Effector memory CD4-positive, alpha-beta T cell (primary cell): Measurements from ENCODE around the gene TPD52L1.

Experiments
- DNase-seq, 3 donors: peaks; one replicate each; pipeline ENCODE4 v3.0.0-alpha.2; 2020
- H3K27ac ChIP-seq: 2 replicates; pipeline ENCODE4 v1.7.0; 2013; ENCODE audit warnings: mild to moderate bottlenecking, low read length, moderate library complexity; ENCODE audit not compliant: insufficient read depth, poor library complexity, severe bottlenecking
- H3K27me3 ChIP-seq: replicated peaks from 2 replicates; pipeline ENCODE4 v1.7.0; 2013; ENCODE audit warnings: mild to moderate bottlenecking, low read length; ENCODE audit not compliant: insufficient read depth, control insufficient read depth, poor library complexity, severe bottlenecking
- H3K36me3 ChIP-seq: 2 replicates; pipeline ENCODE4 v1.7.0; 2013; ENCODE audit warnings: mild to moderate bottlenecking, low read length, moderate library complexity; ENCODE audit not compliant: control insufficient read depth, insufficient read depth
- H3K4me1 ChIP-seq: 2 replicates; pipeline ENCODE4 v1.7.0; 2013; ENCODE audit warnings: low read length, mild to moderate bottlenecking; ENCODE audit not compliant: control insufficient read depth, insufficient read depth, poor library complexity, severe bottlenecking
- H3K4me3 ChIP-seq: 2 replicates; pipeline ENCODE4 v1.7.0; 2013; ENCODE audit warnings: low read length, low read depth, mild to moderate bottlenecking; ENCODE audit not compliant: insufficient read depth, poor library complexity, severe bottlenecking
- H3K9me3 ChIP-seq: 2 replicates; pipeline ENCODE4 v1.7.0; 2013; ENCODE audit warnings: mild to moderate bottlenecking, low read length, moderate library complexity; ENCODE audit not compliant: control insufficient read depth

TPD52L1 gene

DNA sequence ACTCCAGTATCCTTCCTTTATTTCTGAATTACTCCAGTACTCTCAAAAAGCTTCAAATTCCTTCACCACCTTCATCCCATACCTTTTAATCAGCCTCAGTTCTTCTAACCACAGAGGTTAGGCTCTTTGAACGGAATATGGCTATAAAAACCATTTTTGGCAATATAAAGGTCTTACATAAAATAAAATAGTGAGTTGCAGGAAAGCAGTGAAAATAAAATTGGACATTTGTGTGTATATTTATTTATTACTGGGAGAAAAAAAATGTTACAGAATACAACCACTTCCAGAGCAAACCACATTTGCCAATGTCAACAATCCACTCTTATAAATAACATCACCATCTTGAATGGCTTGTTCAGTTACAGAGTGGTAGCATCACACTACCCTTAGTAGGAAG is 140.5 kb downstream of the TPD52L1 start:
- Histone ChIP-seq H3K27me3 (no peaks in the 10 kb centered on the region), H3K4me1 (no peaks in the 10 kb centered on the region), H3K36me3 (peaks cover 31% of the 10 kb centered on the region), H3K9me3 (no peaks in the 10 kb centered on the region), H3K27ac (no peak overlapping the region), H3K4me3 (no peak overlapping the region)
- DNase-seq, result no peak

- Histone ChIP-seq H3K4me1 (peaks cover 3% of the 10 kb centered on the region), H3K27ac (no peak overlapping the region), H3K36me3 (peaks cover 27% of the 10 kb centered on the region), H3K9me3 (no peaks in the 10 kb centered on the region), H3K4me3 (no peak overlapping the region), H3K27me3 (no peaks in the 10 kb centered on the region)
- no peak for DNase-seq
Observed at GRCh38 chr6:125294925-125295324, 141.4 kb downstream of the TPD52L1 start.

GRCh38 chr6:125296471-125296870 is 142.9 kb downstream of the TPD52L1 start:
- Histone ChIP-seq H3K36me3 (peaks cover 22% of the 10 kb centered on the region), H3K4me1 (peaks cover 6% of the 10 kb centered on the region), H3K9me3 (no peaks in the 10 kb centered on the region), H3K4me3 (no peak overlapping the region), H3K27me3 (no peaks in the 10 kb centered on the region), H3K27ac (no peak overlapping the region)
- no peak for DNase-seq

DNA sequence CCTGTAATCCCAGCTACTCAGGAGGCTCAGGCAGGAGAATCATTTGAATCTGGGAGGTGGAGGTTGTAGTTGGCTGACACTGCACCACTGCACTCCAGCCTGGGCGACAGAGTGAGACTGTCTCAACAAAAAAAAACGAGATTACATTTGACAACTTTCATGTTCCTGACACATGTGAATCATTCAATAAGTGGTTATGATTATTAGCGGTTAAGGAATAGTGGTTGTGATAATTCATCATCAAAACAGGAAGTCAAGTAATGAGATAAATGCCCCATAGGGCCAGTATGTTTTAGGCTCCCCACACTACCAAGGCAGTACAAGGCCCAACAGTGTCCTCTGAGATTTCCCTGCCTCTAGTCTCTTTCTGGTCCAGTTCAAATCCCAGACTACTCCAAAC is 145.7 kb downstream of the TPD52L1 start:
- Histone ChIP-seq H3K9me3 (no peaks in the 10 kb centered on the region), H3K27ac (peak overlapping the region; percentile 9), H3K4me3 (no peak overlapping the region), H3K27me3 (no peaks in the 10 kb centered on the region), H3K4me1 (peaks cover 25% of the 10 kb centered on the region), H3K36me3 (peaks cover 13% of the 10 kb centered on the region)
- no peak for DNase-seq

DNA sequence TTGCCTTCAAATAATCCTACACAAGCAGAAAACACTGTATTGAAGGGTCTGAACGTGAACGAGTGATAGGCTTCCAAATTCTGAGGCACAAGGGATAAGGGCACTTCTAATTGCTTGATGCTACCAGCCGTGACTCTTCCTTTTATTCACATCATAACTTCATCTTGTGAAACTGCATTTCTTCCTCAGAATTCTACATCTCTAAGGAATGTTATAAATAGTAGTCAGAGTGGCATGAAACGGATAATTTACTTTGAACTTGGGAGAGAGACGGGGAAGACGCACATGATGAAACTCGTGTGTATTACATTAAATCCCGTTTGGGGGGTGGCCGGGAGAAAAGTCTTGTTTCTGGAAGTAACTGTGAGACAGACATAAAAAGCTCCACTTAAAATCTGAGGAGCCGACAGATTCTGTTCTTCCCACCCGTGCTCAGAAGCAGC is 147.4 kb downstream of the TPD52L1 start:
- Histone ChIP-seq H3K36me3 (peaks cover 13% of the 10 kb centered on the region), H3K27ac (peak overlapping the region; percentile 71), H3K27me3 (no peaks in the 10 kb centered on the region), H3K9me3 (no peaks in the 10 kb centered on the region), H3K4me3 (peak overlapping the region; percentile 83), H3K4me1 (peaks cover 25% of the 10 kb centered on the region)
- DNase-seq, result no peak

DNA sequence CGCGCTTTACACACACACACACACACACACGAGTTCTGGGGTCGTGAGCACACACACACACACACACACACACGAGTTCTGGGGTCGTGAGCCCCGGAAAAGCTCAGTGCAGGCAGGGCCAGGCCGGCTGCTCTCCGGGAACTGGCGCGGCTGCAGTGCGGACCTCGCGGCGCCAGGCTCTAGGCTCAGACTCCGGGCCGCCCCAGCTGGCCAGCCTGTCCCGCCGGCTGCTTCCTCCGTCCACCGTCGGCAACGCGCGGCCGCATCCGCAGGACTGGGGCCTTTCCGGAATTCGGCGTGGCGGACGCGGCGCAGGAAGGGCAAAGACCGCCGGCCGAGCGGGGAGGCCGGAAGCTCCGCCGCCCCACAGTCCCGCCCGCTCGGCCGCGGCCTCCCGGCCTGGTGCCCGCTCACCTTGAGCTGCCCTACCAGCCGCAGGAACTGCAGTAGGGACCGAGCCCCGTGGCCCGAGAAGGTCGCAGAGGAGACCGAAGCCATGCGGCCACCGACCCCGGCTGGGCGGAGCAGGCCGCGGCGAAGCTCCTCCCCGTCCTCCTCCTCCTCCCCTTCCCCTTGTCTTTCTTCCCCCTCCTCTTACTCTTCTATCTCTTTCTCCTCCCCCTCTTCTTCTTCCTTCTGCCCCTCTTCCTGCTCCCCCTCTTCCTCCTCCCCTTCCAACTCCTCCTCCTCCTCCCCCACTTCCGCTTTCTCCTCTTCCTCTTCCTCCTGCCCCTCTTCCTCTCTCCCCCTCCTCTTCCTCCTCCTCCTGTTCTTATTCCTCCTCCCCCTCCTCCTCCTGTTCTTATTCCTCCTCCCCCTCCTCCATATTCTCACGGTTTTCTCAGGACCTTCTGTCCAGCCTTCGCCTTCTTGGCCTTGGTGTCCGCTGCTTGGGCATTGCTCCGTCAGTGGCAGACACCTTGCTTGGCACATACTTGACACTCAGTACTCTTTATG is 148.1 kb downstream of the TPD52L1 start, which contains the start of gene HDDC2:
TSS of gene HDDC2 (minus strand) at position 533 of the 957 bp plus-strand sequence. CDS start at position 498, 35 bp downstream.
- Histone ChIP-seq H3K27ac (peak within 1 kb of the TSS; percentile 71), H3K4me3 (peak within 1 kb of the TSS; percentile 83), H3K9me3 (no peaks in the 10 kb centered on the region), H3K36me3 (peaks cover 10% of the 10 kb centered on the region), H3K27me3 (no peaks in the 10 kb centered on the region), H3K4me1 (peaks cover 25% of the 10 kb centered on the region)
- DNase-seq, result peak in 2 of 3 donors; percentile 7 to 29

DNA sequence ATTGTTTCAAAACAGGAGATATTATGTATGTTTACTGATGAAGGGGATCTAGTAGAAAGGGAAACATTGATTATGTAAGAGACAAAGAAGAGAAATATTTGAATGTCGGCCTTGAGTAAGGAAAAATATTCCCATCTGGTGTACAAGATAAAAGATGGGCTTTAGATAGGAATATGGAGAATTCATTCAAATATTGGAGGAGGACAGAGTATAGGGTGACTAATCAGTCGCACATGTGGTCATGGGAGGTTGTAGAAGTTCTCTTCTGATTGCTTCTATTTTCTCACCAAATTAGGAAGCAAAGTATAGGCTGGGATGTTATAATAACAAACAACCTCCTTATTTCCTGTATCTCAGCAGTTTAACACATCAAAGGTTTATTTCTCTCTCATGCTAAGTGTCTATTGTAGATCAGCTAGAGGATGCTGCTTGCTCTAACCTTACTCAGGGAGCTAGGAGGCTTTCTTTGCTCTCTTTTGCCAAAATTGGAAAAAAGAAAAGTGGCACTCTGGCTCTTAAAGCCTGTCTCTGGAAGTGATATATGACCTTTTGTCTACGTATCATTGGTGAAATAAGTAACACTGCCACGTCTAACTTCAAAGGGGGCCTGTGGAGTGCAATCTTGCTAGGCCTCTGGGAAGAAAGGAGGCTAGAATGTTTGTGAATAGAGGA is 149.4 kb downstream of the TPD52L1 start:
- H3K27ac ChIP-seq, result peak overlapping the region; percentile 37
- H3K9me3 ChIP-seq, result no peaks in the 10 kb centered on the region
- no peaks in the 10 kb centered on the region for H3K27me3 ChIP-seq
- peaks cover under 1% of the 10 kb centered on the region for H3K36me3 ChIP-seq
- peaks cover 25% of the 10 kb centered on the region for H3K4me1 ChIP-seq
- DNase-seq, result no peak
- peak overlapping the region; percentile 83 for H3K4me3 ChIP-seq

DNA sequence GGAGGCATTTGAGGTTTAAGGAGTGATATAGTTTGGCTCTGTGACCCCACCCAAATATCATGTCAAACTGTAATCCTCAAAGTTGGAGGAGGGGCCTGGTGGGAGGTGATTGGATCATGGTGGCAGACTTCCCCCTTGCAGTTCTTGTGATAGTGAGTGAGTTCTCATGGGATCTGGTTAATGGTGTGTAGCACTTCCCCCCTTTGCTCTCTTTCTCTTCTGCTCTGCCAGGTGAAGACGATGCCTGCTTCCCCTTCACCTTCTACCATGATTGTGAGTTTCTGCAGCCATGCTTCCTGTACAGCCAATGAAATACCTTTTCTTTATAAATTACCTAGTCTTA is 149.9 kb downstream of the TPD52L1 start:
- DNase-seq, result no peak
- H3K36me3 ChIP-seq, result no peaks in the 10 kb centered on the region
- H3K9me3 ChIP-seq, result no peaks in the 10 kb centered on the region
- H3K27ac ChIP-seq, result no peak overlapping the region
- H3K4me1 ChIP-seq, result peaks cover 25% of the 10 kb centered on the region
- no peak overlapping the region for H3K4me3 ChIP-seq
- no peaks in the 10 kb centered on the region for H3K27me3 ChIP-seq

GRCh38 chr6:125304970-125305660 is 151.5 kb downstream of the TPD52L1 start:
- H3K4me3 ChIP-seq, result no peak overlapping the region
- no peaks in the 10 kb centered on the region for H3K36me3 ChIP-seq
- H3K9me3 ChIP-seq, result no peaks in the 10 kb centered on the region
- H3K4me1 ChIP-seq, result peaks cover 19% of the 10 kb centered on the region
- no peak for DNase-seq
- no peaks in the 10 kb centered on the region for H3K27me3 ChIP-seq
- H3K27ac ChIP-seq, result no peak overlapping the region
